Nephron (organoid): ENCODE results near the gene PEX5L.
A peak's percentile ranks its signal among the peaks of the same experiment; 100 is the strongest.

Experiments used
- H3K27ac Mint-ChIP-seq, 3 experiments: 2 replicates each; pipeline ENCODE4 v1.8.0; 2020; ENCODE audit warnings: mixed read lengths in 3 of 3, mild to moderate bottlenecking in 2 of 3, moderate library complexity in 1 of 3
- H3K27me3 Mint-ChIP-seq: 2 replicates; pipeline ENCODE4 v1.8.0; 2021; ENCODE audit warnings: low read depth, mild to moderate bottlenecking, moderate library complexity, mixed read lengths
- H3K36me3 Mint-ChIP-seq: 2 replicates; pipeline ENCODE4 v1.8.0; 2020; ENCODE audit warnings: low read depth, mixed read lengths
- H3K4me1 Mint-ChIP-seq: 2 replicates; pipeline ENCODE4 v1.8.0; 2020; ENCODE audit warnings: mixed read lengths
- H3K4me3 Mint-ChIP-seq, 3 experiments: 2 replicates each; pipeline ENCODE4 v1.8.0; 2020; ENCODE audit warnings: mild to moderate bottlenecking in 3 of 3, mixed read lengths in 3 of 3, moderate library complexity in 2 of 3
- H3K9me3 Mint-ChIP-seq: 2 replicates; pipeline ENCODE4 v1.8.0; 2020; ENCODE audit warnings: mixed read lengths
- TF ChIP-seq, protein P1 (sequence below), 3 experiments: fragments of 200-600 bp; sonication (generic); IDR thresholded peaks; one replicate each; pipeline ENCODE4 v1.5.0; 2021; ENCODE audit warnings: antibody characterized with exemption in 3 of 3; ENCODE audit not compliant: unreplicated experiment in 3 of 3

Gene PEX5L

DNA sequence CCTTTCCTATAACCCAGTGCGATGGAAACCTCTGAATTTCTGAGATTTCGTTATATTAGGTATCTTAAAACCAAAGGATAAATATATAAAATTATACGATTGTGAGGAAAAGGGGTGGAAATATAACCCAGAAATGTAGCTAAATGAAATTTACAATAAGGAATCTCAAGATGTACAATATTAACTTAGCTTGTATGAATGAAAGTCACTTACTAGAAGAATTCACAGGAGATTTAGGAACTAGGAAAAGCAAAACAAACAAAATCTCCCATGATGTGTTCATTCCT lies 224.7 kb downstream of the PEX5L start:
- Mint-ChIP-seq H3K4me1 (peaks cover 8% of the 10 kb centered on the region), H3K4me3 (no peak overlapping the region), H3K27me3 (peaks cover 6% of the 10 kb centered on the region), H3K9me3 (no peaks in the 10 kb centered on the region), H3K27ac (no peak overlapping the region), H3K36me3 (no peaks in the 10 kb centered on the region)
- TF ChIP-seq, protein P1, sequence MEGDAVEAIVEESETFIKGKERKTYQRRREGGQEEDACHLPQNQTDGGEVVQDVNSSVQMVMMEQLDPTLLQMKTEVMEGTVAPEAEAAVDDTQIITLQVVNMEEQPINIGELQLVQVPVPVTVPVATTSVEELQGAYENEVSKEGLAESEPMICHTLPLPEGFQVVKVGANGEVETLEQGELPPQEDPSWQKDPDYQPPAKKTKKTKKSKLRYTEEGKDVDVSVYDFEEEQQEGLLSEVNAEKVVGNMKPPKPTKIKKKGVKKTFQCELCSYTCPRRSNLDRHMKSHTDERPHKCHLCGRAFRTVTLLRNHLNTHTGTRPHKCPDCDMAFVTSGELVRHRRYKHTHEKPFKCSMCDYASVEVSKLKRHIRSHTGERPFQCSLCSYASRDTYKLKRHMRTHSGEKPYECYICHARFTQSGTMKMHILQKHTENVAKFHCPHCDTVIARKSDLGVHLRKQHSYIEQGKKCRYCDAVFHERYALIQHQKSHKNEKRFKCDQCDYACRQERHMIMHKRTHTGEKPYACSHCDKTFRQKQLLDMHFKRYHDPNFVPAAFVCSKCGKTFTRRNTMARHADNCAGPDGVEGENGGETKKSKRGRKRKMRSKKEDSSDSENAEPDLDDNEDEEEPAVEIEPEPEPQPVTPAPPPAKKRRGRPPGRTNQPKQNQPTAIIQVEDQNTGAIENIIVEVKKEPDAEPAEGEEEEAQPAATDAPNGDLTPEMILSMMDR (IDR thresholded peaks at IDR 0.05; ENCODE audit: unreplicated experiment in 3 of 3) = no peak

DNA sequence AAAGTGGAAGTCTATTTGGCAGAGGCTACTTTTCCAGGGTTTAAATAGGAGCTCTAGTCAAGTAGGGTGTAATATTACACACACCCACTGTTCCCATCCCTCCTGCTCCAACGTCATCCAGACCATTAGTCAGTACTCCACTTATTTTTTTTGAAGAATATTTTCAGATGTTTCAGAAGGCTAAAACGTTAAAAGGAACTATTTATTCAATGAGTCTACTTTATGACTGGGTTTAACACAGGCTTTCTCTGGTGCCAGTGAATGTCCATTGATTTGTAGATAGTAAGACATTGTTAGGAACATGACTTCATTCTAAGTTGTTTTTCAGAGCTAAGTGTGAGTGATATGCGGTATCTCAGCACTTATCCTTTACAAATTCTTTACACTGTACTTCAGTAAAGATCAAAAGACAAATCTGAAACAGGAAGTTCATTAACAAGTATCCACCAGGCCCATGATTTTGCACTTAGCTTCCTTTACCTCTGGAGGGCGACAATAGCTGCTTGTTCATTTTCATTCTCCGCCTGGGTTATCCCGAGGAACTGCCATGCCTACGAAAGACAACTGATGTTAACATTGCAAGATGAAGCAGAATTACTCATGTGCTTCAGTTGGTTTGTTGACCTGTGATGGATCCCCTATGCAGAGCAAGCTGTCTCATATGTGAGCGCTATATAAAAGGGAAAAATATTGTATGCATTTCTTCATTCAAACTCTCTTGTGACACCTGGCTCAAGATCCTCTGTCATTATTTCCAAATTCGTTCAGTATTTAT lies 225.2 kb downstream of the PEX5L start:
- H3K36me3 Mint-ChIP-seq = no peaks in the 10 kb centered on the region
- H3K4me3 Mint-ChIP-seq = no peak overlapping the region
- H3K9me3 Mint-ChIP-seq = no peaks in the 10 kb centered on the region
- no peak overlapping the region for H3K27ac Mint-ChIP-seq
- TF ChIP-seq, protein P1 (IDR thresholded peaks at IDR 0.05; ENCODE audit: unreplicated experiment in 3 of 3) = peak; percentile 57 to 73 (median 68)
- peaks cover 8% of the 10 kb centered on the region for H3K4me1 Mint-ChIP-seq
- peaks cover 6% of the 10 kb centered on the region for H3K27me3 Mint-ChIP-seq

DNA sequence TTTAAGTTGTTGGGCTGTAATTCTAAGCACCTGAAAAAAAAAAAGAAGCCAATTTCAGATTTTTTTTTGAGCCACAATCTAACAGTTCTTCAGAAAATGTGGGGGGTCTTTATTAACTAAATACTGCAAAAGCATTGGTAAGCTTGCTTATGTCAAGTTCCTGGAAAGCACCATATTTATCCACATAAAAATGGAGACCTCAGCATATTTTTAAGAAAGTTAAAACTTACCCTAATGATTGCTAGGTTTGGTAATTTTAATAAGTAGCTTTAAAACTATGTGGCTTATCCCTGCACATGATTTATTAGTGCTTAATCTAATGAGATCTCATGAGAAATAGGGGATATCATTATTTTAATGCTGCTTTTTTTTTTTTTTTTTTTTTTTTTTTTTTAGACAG lies 227.1 kb downstream of the PEX5L start:
- TF ChIP-seq, protein P1 (IDR thresholded peaks at IDR 0.05; ENCODE audit: unreplicated experiment in 3 of 3) = no peak
- Mint-ChIP-seq H3K36me3 (no peaks in the 10 kb centered on the region), H3K27ac (no peak overlapping the region), H3K4me1 (peaks cover 14% of the 10 kb centered on the region), H3K27me3 (peaks cover 3% of the 10 kb centered on the region), H3K4me3 (no peak overlapping the region), H3K9me3 (no peaks in the 10 kb centered on the region)

DNA sequence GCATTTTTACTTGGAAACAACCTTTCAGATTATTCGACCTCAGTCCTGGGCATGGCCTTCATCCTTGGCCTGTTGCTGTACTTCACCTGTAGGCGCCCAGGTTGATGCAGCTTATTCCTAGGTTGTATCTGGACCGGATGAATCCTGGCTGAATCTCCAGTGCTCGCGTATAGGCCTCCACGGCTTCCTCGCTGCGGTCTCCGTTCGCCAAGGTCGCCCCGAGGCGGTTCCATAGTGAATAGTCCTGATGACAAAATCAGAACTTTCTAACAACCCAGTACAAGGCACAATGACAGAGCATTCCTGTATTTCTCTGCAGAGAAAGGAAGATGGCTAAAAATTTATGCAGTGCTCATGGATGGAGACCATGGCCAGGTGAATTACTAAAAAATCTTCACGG lies 229.1 kb downstream of the PEX5L start:
- Mint-ChIP-seq H3K27me3 (peaks cover 3% of the 10 kb centered on the region), H3K4me1 (peaks cover 14% of the 10 kb centered on the region), H3K36me3 (no peaks in the 10 kb centered on the region), H3K9me3 (no peaks in the 10 kb centered on the region), H3K27ac (no peak overlapping the region), H3K4me3 (no peak overlapping the region)
- TF ChIP-seq, protein P1 (IDR thresholded peaks at IDR 0.05; ENCODE audit: unreplicated experiment in 3 of 3) = no peak

DNA sequence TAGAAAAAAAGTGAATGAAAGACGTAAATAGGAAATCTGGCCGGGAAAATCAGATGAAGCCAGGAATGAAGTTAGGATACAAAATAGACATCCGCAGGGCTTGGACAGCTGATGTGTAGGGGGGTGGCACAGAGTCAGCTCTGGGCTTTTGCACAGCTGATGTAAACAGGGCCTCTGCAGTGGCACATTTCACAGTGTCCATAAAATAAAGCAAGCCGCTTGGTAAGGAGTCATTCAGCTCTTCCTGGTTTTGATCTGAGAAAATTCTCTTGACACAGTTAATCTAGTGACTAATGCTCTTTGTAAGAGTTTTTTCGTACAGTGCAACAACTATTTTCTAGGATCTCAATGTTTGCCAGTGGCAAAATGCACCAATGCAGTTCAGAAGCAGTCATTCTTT lies 230.6 kb downstream of the PEX5L start:
- Mint-ChIP-seq H3K27me3 (peaks cover 3% of the 10 kb centered on the region), H3K4me3 (no peak overlapping the region), H3K4me1 (peaks cover 10% of the 10 kb centered on the region), H3K9me3 (no peaks in the 10 kb centered on the region), H3K27ac (no peak overlapping the region), H3K36me3 (no peaks in the 10 kb centered on the region)
- TF ChIP-seq, protein P1 (IDR thresholded peaks at IDR 0.05; ENCODE audit: unreplicated experiment in 3 of 3) = no peak

DNA sequence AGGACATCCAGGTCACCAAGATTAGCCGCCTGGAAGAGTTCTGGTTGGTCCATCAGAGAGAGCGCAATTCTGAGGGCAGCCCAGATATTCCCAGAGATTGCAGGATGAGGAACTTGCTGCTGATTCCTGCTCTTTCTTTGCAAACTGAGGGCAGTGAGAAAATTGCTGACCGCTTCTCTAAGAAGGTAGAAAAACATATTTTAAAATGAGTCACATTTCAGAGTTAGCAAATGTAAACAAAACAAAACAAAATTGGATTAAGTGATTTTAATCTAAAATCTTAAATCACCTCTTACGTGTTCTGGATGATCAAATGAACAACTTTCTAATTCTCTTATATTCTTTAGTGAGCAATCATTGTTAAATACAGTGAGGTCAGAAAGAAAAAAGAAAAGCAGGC lies 234.9 kb downstream of the PEX5L start:
- Mint-ChIP-seq H3K4me3 (no peak overlapping the region), H3K9me3 (no peaks in the 10 kb centered on the region)

More for the DNA sequence above, 234.9 kb downstream of the PEX5L start:
- peaks cover 6% of the 10 kb centered on the region for H3K4me1 Mint-ChIP-seq
- TF ChIP-seq, protein P1 (IDR thresholded peaks at IDR 0.05; ENCODE audit: unreplicated experiment in 3 of 3) = no peak
- no peaks in the 10 kb centered on the region for H3K27me3 Mint-ChIP-seq
- no peaks in the 10 kb centered on the region for H3K36me3 Mint-ChIP-seq
- H3K27ac Mint-ChIP-seq = no peak overlapping the region
